Head of caudate nucleus (tissue), 42 donors: ENCODE data around the gene FOXL2NB.

ENCODE experiments used
- DNase-seq, 42 donors: peaks; one replicate each; pipeline versions ENCODE4 v3.0.0 to v3.0.0-alpha.2; 2020 to 2021; ENCODE audit warnings: mixed read lengths in 7 of 42
- intact Hi-C: fragments of 100-400 bp; cut with DNase I; formaldehyde crosslinking; loops from one replicate; pipeline ENCODE4 v1.15.0; 2022

The FOXL2NB gene

DNA sequence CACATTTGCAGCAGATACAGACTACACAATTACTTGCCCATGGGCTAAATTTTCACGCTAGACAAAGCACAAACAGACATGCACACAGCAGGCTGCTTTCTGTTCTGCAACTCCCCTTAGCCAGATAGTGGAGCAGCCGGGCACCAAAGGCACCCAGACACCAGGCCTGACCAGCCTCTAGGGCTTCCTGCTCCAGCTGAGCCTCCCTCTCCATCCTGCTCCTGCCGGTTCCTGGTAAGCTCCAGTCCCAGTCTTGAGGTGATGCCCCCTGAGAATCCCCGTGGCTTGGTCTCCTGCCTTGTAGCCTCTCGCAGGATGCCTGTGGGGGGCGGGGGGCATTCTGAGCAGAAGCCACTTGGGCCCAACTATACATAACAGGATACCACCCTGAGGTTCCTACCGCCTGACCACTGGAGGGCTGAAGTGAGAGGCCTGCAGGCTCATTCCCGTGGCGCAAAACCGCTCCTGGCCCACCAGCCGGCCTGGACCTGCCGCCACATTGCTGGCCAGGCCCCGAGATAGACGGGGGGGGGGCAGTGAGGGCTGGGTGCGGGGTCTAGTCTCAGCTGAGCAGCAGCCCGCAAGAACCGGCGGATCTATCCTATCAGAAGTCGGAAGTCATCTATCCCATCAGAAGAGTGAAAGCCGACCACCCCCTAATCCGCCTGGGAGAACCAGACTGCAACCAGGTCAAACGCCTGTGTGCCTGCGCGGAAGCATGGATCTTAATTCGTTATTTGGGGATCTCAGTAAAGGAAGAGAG is 4.0 kb upstream of the FOXL2NB start:
- intact Hi-C loops, result no loop called here
- DNase-seq, result no peak

DNA sequence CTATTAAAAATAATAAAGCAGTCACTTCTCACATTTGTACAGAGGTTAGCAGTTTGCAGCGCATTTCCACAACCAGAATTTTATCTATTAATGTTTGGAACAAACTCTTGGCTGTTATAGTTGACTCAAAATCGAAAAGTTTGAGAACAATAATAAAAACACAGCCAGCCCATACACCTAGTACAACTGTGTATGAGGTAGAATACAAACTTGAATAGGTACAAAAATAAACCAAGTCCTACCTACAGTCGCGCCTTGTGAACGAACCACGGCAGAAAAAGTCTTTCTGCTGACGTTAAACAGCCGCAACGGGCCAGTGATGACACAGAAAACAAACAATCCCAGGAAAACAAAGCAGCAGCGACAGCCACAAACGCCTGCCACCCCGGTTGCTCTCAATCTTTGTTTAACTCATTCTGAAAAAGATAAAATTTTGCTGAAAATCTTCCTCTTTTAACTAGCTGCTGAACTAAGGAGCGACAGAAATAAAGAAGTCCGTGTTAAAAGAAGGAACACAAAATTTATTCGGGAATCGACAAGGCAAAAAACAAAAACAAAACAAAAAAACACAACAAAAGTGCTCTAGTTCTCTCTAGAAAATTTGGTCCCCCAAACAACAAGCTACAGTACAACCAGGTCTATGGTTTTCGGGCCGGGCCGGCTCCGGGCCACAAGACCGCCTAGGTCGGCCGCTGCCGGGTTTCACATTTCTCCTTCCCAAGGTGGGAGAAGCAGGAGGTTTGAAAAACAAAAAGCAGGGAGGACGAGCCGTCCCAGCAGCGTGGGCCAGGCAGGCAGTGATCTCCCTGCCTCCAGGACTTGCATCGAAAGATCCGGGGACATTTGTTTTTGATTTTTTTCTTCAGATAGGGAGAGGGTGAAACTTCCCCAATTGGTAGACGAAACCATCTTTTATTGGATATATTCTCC is 3.0 kb upstream of the FOXL2NB start:
- intact Hi-C loops, result no loop called here
- DNase-seq, result no peak

DNA sequence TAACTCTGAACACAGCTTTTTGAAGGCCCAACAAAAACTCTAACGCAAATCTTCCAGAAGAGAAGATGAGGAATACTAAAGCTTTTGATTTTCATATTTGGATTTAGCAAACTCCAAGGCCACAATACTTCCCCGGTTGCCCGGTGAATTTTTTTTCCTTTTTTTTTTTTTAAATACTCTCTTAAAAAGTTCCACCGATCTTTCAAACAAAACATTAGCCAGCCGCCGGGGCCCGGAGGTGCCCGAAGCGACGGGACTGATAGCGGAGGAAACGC is 2.4 kb upstream of the FOXL2NB start:
- no peak for DNase-seq
- intact Hi-C loops, result no loop called here

DNA sequence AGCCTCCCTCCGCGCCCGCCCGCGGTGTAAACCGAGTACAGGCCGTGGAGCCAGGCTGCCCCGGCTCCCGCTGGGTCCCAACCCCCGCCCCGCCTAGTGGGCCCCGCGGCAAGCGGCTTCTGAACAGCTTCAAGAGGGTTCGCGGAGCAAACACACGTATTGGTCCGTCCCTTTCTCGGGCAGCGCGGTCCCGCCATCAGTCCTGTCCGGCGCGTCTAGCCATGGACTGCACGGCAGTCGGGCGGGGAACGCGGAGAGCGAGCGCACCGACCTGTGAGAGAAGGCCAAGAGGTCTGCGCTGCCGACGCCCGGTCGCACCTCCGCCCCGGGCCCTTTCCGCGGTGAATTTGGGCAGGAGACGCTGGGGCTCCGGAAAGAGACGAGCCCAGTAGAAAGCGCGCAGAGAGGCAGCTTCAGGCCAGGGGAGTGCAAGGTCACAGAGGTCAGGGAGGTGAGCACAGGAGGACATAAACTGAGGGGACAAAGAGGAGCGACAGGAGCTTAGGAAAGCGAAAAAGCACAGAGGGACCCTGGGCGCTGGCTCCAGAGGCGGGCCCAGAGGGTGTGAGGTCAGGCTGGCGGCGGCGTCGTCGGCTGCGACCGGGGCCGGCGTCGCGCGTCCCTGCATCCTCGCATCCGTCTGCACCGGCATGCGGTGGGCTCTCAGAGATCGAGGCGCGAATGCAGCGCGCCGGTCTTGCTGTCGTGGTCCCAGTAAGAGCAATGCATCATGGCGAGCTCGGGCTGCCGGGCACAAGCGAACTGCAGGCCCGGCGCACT is 1.9 kb upstream of the FOXL2NB start:
- intact Hi-C loops, result no loop called here
- DNase-seq, result no peak

DNA sequence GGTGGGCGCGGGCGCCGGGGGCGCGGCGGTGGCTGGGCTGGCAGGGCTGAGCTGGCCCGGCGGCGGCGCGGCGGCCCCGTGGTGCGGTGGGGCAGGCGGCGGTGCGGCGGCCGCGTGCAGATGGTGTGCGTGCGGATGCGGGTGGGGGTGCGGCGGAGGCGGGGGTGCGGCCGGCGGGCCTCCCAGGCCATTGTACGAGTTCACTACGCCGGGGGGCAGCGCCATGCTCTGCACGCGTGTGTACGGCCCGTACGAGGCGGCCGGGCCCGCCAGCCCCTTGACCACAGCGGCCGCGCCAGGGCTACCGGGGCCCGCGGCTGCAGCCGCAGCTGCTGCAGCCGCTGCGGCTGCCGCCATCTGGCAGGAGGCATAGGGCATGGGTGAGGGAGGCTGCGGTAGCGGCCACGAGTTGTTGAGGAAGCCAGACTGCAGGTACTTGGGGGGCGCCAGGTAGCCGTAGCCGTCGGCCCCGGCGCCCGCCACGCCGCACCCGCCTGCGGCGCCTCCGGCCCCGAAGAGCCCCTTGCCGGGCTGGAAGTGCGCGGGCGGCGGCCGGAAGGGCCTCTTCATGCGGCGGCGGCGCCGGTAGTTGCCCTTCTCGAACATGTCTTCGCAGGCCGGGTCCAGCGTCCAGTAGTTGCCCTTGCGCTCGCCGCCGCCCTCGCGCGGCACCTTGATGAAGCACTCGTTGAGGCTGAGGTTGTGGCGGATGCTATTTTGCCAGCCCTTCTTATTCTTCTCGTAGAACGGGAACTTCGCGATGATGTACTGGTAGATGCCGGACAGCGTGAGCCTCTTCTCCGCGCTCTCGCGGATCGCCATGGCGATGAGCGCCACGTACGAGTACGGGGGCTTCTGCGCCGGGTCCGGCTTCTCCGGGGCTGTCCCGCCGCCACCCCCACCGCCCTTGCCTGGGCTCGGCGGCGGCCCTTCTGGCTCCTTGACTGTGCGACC is 1.0 kb upstream of the FOXL2NB start:
- intact Hi-C loops, result no loop called here
- no peak for DNase-seq

DNA sequence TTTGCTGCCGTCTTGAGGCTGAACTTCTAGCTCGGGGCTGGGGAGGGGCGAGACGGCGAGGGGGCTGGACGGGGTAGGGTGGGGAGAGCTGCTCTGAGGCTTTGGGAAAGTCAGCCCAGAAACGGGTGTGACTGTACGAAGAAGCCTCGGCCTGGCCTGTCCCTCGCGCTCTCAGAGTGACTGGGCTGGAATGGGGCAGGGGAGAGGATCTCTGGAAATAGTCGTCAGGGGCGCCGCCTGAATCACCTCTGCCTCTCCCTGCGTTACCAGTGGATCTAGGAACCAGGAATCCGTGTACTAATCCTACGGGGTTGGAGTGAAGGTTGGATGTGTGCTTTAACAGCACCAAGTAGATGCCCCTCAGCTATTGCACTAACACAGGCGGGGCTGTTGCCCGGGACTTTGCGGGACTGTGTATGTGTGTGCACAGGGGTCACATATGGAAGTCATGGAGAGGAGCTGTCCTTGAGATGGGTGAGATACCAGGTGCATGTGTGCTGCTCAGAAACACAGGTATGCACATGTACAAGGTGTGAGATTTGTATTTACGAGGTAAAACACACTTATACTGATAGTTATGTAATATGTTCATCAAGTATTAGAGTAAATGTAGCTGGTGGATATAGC is 591 bp downstream of the FOXL2NB start:
- intact Hi-C loops, result no loop called here
- DNase-seq, result no peak

DNA sequence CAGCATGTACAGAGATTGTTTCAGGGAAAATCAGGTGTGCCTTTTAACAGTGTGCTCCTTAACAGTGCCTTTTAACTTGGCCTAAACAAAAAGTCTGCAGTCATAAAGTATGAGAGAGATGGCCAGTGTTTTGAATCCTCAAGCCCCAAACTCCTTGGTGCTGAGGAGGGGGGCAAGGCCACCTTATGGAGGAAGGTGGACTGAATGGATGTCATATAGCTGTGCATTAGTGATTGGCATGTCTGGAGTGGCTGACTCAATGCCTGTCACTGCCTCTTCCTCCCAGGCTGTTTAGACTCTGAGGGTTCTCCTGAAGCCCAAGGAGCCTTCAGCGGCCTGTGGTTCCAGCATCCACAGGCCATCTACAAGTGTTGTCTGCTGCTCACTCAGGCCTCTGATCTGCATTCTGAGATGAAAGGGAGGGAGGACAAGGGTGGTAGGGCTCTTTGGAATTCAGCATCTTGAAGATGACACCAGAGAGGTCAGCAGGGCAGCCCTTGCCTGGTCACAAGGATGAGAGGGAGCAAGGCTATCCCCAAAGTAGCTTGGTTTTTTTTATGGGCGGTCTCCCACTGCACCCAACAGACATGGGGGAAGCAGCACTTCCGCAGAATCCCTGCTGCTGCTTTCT is 1.5 kb downstream of the FOXL2NB start:
- intact Hi-C loops, result no loop called here

DNA sequence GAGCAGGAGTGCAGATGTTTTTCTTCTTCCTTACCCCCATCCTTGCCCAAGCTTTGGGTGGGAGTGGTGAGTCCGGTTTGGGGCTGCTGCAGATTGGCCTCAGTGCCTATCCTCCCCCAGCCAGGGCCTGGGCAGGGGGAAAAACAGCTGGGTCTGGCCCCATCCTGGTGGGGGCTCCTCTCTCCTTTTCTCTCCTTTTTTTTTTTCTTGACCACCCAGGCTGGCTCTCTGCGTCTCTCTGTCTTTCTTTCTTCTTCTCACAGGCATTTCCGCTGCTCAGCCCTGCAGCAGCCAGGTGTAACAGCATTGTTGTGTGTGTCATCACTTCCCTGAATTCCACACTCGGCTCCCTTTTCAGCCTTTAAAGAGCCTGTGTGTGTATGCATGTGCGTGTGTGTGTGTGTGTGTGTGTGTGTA is 2.0 kb downstream of the FOXL2NB start:
- intact Hi-C loops, result no loop called here
- DNase-seq, result no peak

More for the DNA sequence above, 1.5 kb downstream of the FOXL2NB start:
- no peak for DNase-seq

DNA sequence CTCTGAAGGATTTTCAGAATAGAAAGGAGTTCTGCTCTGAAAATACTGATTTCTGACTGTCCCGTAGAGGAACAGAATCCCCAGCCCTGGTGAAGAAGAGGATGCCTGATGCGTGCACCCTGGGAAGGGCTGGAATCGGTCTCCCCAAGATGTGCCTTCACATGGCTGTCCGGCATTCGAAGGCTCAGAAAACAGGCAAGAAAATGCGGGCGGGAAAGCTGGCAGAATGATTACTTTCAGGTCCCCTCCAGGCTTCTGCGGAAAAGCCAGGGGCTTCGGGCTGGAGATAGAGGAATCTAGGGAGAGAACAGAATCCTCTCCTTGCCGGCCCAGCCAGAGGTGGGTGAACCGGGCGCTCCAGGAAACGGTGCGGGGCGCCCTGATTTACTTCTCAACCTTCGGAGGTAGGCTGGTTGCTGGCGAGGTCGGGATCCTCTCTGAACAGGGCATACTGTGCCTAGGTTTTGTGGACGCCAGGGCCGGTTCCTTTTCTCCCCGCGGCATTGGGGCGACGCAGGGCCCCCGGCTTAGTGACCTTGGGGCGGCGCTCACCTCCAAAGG is 2.5 kb downstream of the FOXL2NB start:
- intact Hi-C loops, result no loop called here
- DNase-seq, result no peak

DNA sequence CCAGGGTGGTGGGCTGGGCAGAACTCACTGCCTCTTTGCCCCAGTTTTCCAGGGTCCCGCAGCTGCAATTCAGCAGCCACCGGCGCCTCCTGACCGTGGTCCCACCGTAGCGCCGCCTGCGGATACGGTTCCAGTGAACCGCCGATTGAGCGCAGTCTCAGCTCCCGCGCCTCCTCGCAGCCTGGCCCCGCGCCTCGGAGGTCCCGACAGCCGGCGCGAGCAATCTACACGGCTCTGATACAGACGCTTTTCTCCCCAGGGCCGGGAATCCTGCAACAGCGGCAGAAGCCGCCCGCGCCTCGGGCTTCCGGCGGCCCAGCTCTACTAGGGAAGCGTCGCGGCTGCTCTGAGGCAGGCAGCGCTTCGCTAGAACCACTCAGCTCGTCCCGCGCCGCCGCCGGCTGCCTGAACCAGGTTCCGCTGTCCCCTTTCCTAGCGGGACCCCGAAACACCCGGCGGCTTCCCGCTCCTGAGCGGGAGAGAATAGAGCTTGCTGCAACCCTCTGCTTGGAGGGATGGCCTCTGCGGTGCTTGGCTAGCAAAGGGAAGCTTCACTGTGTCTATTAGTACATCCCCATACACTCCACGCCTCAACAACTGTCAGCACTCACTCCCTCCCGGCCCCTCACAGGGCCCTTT is 3.1 kb downstream of the FOXL2NB start:
- peak in 21 of 42 donors; percentile 16 to 60 (median 35) for DNase-seq
- intact Hi-C loops, result no loop called here

DNA sequence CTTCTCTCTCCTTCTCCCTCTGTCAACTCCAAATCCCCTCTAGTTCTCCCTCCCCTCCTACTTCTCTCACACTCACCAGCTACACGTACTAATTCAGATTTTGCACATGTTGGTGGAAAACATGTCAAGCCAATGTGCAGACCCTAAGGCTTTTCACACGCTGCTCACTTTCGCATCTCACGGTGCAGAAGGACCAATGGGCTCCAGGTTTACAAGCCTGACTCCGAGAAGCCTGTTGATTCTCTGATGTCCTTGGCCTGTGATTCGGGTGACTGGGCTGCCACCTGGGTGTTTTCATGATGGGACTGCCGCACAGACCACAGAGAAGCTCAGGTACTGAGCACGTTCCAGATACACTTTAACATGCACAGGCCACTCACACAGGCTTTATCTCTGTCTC is 3.7 kb downstream of the FOXL2NB start:
- no peak for DNase-seq
- intact Hi-C loops, result no loop called here

DNA sequence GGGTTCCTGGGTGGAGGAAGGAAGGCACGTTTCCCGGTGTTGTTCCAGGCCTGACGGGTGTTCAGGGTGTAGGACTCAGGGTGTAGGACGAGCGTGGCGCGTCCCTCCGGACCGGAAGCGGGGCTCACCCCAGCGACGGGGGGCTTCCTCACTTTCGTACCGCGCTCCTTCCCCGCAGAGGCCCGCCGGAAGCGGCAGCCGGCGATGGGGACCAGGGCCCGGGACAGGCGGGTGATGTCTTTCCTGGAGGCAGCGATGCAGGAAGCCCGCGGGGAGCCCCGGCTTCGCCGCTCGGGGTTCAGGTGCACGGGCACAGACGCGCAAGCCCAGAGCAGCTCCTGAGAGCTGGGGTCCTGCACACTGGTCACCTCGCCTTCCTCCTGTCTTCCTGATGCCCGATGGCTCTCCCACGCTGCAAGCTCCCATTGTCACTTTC is 13.4 kb downstream of the FOXL2NB start:
- no peak for DNase-seq

DNA sequence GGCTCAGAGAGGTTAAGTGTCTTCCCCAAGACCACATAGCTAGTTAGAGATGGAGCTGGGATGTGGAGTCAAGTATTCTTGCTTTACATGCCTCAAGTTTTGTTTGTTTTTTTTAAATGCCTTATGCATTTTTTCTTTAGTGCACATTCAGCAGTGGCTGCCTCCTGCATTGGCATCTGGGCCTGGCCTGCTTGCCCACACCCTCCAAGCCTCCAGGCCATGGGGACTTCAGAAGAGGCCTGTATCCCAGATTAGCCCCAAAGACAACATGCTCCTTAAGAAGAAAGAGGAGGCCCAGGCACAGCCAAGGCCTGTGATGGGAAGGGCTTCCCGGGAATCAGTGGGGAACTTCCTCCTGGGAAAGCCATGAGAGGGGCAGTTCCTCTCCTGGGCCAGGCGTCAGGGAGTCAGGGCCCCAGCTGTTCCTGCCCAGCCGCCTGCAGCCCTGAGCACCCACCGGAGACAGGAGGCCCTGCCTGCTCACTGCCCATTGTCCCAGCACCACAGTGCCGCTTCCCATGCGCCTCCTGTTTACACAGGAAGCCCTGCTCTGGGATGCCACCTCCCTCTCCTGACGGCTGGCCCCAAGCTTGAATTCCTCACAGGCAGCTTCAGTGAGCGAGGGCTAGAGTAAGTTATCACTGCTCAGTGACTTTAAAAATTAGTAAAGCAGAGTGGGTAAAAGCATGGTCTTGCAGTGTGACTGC is 16.0 kb downstream of the FOXL2NB start:
- no peak for DNase-seq
- intact Hi-C loops, result no loop called here

More for the DNA sequence above, 13.4 kb downstream of the FOXL2NB start:
- intact Hi-C loops, result no loop called here

DNA sequence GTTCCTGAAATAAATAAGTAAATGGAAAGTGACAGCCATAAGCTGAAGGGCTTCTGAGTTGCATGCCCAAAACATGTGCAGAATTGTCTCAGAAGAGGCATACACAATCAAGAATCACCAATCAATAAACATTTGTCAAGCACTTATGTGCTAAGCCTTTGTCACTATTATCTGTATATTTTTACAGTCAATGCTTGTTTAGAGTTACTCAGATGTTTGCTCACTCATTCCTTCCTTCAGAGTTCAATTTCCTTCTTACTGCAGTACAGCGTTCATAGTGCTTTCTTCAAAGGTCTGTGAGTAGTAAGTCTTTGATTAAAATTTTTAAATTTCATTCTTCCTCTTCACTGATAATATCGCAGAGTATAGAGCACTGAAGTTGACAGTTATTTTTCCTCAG is 17.2 kb downstream of the FOXL2NB start:
- intact Hi-C loops, result no loop called here
- no peak for DNase-seq

DNA sequence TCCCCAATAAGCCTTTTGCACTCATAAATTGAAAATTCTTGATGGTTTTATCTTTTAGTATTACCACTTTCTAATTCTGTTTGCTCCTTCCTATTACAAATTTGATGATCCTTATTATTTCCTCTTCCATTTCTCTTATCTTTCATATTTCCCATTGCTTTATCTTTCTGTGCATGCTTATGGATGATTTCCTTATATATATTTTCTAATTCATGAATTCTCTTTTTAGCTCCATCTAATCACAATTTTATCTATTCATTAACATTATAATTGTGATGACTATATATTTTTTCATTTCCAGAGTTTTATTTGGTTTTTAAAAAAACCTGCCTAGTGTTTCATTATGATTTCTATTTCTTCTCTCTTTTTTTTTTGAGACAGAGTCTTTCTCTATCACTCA is 17.9 kb downstream of the FOXL2NB start:
- intact Hi-C loops, result no loop called here

DNA sequence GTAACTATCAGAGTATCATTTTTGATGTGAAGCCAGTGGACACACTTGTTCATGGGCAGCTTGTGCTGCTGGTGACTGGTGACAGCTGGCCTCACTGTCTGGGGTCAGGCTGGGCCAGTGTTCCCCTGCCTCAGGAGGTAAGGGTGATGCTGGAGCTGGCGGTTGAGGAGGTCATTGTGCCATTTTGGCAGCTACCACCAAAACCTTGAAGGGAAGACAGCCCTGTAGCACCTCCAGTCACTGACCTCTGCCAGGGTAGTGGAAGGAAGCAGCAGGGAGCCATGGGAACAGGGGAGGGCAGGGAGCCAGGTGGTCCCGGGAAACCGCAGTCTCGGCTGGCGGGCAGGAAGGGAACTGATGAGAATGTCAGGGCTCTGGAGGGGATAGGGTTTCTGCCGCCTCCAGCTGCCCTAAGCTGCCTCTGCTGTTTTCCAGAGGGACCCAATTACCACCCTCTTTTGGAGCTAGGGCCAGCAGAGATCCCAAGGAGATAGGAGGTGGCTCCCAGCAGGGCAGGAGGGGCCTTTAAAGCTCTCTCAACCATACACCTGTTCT is 24.8 kb downstream of the FOXL2NB start:
- DNase-seq, result peak in 1 of 42 donors; percentile 26
- intact Hi-C loops, result no loop called here

More for the DNA sequence above, 17.9 kb downstream of the FOXL2NB start:
- DNase-seq, result no peak
